ENCODE results near the gene RASA4B. TPM values are rescaled to one million over a fixed set of nuclear protein-coding genes. Genes with fewer than 3 reads are reported as not detected.

Gene RASA4B
- 0.27 and 0.62 TPM in 2 replicates for total RNA-seq

GRCh38 chr7:102517550-102518147 is at the start of gene RASA4B:
Gene RASA4B, minus strand, starts transcription at chr7:102517777. Its CDS starts 67 bp downstream, at chr7:102517710.

GRCh38 chr7:102550808-102551422 is 33.3 kb upstream of the RASA4B start, which contains the start of gene SPDYE2:
Gene SPDYE2, plus strand, starts transcription at chr7:102551226. Its CDS starts 2,030 bp downstream, at chr7:102553256.

GRCh38 chr7:102543596-102543995 is 26.0 kb upstream of the RASA4B start, which contains the start of gene UPK3BL2:
Gene UPK3BL2, minus strand, starts transcription at chr7:102543696. Its CDS starts 60 bp downstream, at chr7:102543636.

GRCh38 chr7:102478314-102479208 is 39.0 kb downstream of the RASA4B start, which contains the start of gene POLR2J:
Gene POLR2J, minus strand, starts transcription at chr7:102478922. Its CDS starts 62 bp downstream, at chr7:102478860.

GRCh38 chr7:102464577-102465280 is 52.8 kb downstream of the RASA4B start, which contains the start of the genes ALKBH4 and LRWD1:
Gene ALKBH4, minus strand, starts transcription at chr7:102464863. Its CDS starts 27 bp downstream, at chr7:102464836.
Gene LRWD1, plus strand, starts transcription at chr7:102464984. Its CDS starts 97 bp downstream, at chr7:102465081.

GRCh38 chr7:102433219-102434038 is 84.1 kb downstream of the RASA4B start, which contains the start of gene ORAI2:
Gene ORAI2, plus strand, starts transcription at chr7:102433575. Its CDS starts 5,382 bp downstream, at chr7:102438957.

Other genes with a start within 250 kb of the RASA4B start
- 5.5 and 6.4 TPM in 2 replicates for gene SH2B2, start 230.9 kb downstream of the RASA4B start, total RNA-seq
- not detected in 2 replicates for gene SPDYE6, start 161.3 kb downstream of the RASA4B start, total RNA-seq
- gene PRKRIP1, start 121.4 kb downstream of the RASA4B start, total RNA-seq = 11.6 and 12.1 TPM in 2 replicates
- 2.7 and 10.8 TPM in 2 replicates for gene ORAI2, start 84.2 kb downstream of the RASA4B start, total RNA-seq
- gene ALKBH4, start 52.9 kb downstream of the RASA4B start, total RNA-seq = 11.8 and 23.9 TPM in 2 replicates
- 12.5 and 17.1 TPM in 2 replicates for gene LRWD1, start 52.8 kb downstream of the RASA4B start, total RNA-seq
- gene POLR2J, start 38.9 kb downstream of the RASA4B start, total RNA-seq = 30.1 and 44.4 TPM in 2 replicates
- gene UPK3BL2, start 25.9 kb upstream of the RASA4B start, total RNA-seq = 2.3 and 2.7 TPM in 2 replicates
- not detected in 2 replicates for gene SPDYE2, start 33.4 kb upstream of the RASA4B start, total RNA-seq
- 7.2 and 25.5 TPM in 2 replicates for gene POLR2J3, start 54.8 kb upstream of the RASA4B start, total RNA-seq
- 1.4 and 3.4 TPM in 2 replicates for gene RASA4, start 99.0 kb upstream of the RASA4B start, total RNA-seq
- 6.0 and 7.7 TPM in 2 replicates for gene UPK3BL1, start 125.0 kb upstream of the RASA4B start, total RNA-seq
- not detected in 2 replicates for gene SPDYE2B, start 132.5 kb upstream of the RASA4B start, total RNA-seq
- gene POLR2J2, start 153.9 kb upstream of the RASA4B start, total RNA-seq = 1.2 and 2.3 TPM in 2 replicates
- 7.1 and 8.2 TPM in 2 replicates for gene FAM185A, start 231.2 kb upstream of the RASA4B start, total RNA-seq